ENCODE results near the gene FSTL3.

- TF ChIP-seq CTCF (IDR thresholded peaks at IDR 0.05; ENCODE audit: borderline replicate concordance, extremely low read depth, low read length, poor library complexity, severe bottlenecking) (no peak), EZH2 (IDR thresholded peaks at IDR 0.05; ENCODE audit: borderline replicate concordance, low read depth, low read length, severe bottlenecking) (no peak)
Measured at GRCh38 chr19:674282-675151, 1.7 kb upstream of the FSTL3 start.

All from DND-41 (cell line).